ENCODE data around the gene PALLD. TPM values are rescaled to one million over a fixed set of nuclear protein-coding genes. Genes with fewer than 3 reads are reported as not detected.

The PALLD gene
- total RNA-seq, 1 experiment from 2014 or later: 18.3 TPM

GRCh38 chr4:168781926-168782325 lies 285.1 kb downstream of the PALLD start:
- no peaks in the 10 kb centered on the region for H3K79me1 ChIP-seq (ENCODE audit: insufficient read depth, low read depth, low read length, poor library complexity, severe bottlenecking)
- no peaks in the 10 kb centered on the region for H3K79me2 ChIP-seq (ENCODE audit: insufficient read depth, low read length)
- H3K4me1 ChIP-seq (ENCODE audit: insufficient read depth, low read length): peaks cover 3% of the 10 kb centered on the region; the same call in 1 of the 2 replicates
- H2BK20ac ChIP-seq (ENCODE audit: low read depth, low read length, poor library complexity, severe bottlenecking): no peak overlapping the region
- no peak overlapping the region for H3K4me2 ChIP-seq (ENCODE audit: insufficient read depth, insufficient read length, low read length)
- H2AFZ ChIP-seq (ENCODE audit: low read length): no peak overlapping the region
- H2BK15ac ChIP-seq (ENCODE audit: low read depth, low read length): no peak overlapping the region
- DNase-seq: no peak
- H3K56ac ChIP-seq (ENCODE audit: insufficient read length, low read depth, low read length): no peak overlapping the region
- no peak overlapping the region for H4K8ac ChIP-seq (replicated peaks; ENCODE audit: insufficient read length, low read depth, low read length)
- no peak overlapping the region for H4K91ac ChIP-seq (ENCODE audit: insufficient read length, low read depth, low read length)
- no peak overlapping the region for H3K9ac ChIP-seq (ENCODE audit: extremely low read depth, insufficient read length, low read length)
- no peak overlapping the region for H3K4me3 Mint-ChIP-seq
- WGBS (ENCODE audit: extremely low coverage, insufficient read length, low lambda C conversion rate): no CpG with 5 or more reads among the region's 4 CpGs
- H3K23me2 ChIP-seq (ENCODE audit: insufficient read length, low read depth, low read length, poor library complexity, severe bottlenecking): no peaks in the 10 kb centered on the region
- H3K9me3 Mint-ChIP-seq: 0 out of 5 replicates have a peak, but pooled peaks cover 0 to 2% of the 10 kb centered on the region in 2 experiments
- H4K20me1 ChIP-seq (ENCODE audit: control insufficient read depth, insufficient read depth, insufficient read length): no peaks in the 10 kb centered on the region
- H3K14ac ChIP-seq (ENCODE audit: insufficient read depth, low read length): no peak overlapping the region
- no peaks in the 10 kb centered on the region; a peak in 1 of 7 replicates for H3K36me3 Mint-ChIP-seq (ENCODE audit: insufficient read depth in 1 of 3, low read depth in 3 of 3)
- no peaks in the 10 kb centered on the region for H3K27me3 ChIP-seq (ENCODE audit: insufficient read depth, low read length)
- H3K23ac ChIP-seq (ENCODE audit: insufficient read length, low read depth, low read length): no peak overlapping the region
- H3K4me1 Mint-ChIP-seq: peaks cover 20% of the 10 kb centered on the region in 2 experiments
- H3K27me3 Mint-ChIP-seq (ENCODE audit: low read depth): peaks cover 1% of the 10 kb centered on the region; the same call in 1 of the 2 replicates
- TF ChIP-seq CTCF (conservative IDR thresholded peaks at IDR 0.05): no peak
- H3K27ac ChIP-seq (ENCODE audit: insufficient read length, low read depth, low read length): no peak overlapping the region
- no peak overlapping the region for H2BK120ac ChIP-seq (ENCODE audit: low read depth, low read length, poor library complexity, severe bottlenecking)
- H3K4ac ChIP-seq (ENCODE audit: low read depth, low read length): no peak overlapping the region
- H3K27ac Mint-ChIP-seq: no peak overlapping the region; a peak in 1 of 7 replicates
- no peak overlapping the region for H2BK5ac ChIP-seq (ENCODE audit: insufficient read length, low read length)
- no peak overlapping the region for H3T11ph ChIP-seq (ENCODE audit: low read length)
- no peak overlapping the region for H3K18ac ChIP-seq (ENCODE audit: insufficient read length, low read depth, low read length)
- H2AK5ac ChIP-seq (ENCODE audit: insufficient read length, low read length): no peak overlapping the region
- no peaks in the 10 kb centered on the region for H3K9me3 ChIP-seq (ENCODE audit: control insufficient read depth, low read depth, low read length)
- H2BK12ac ChIP-seq (ENCODE audit: insufficient read length, low read depth, low read length): no peak overlapping the region
- H4K5ac ChIP-seq (ENCODE audit: insufficient read length, low read depth, low read length): no peak overlapping the region

Measured in H9 (cell line).